SU-DHL-6 (cell line): ENCODE data around the gene FSTL4.

Source experiments
- CTCF ChIP-seq: fragments of 200-600 bp; sonication (generic); IDR thresholded peaks from one replicate; pipeline ENCODE4 v1.5.1; 2017; ENCODE audit warnings: antibody characterized with exemption, mild to moderate bottlenecking, low read length, moderate library complexity; ENCODE audit not compliant: insufficient read depth, poor library complexity, severe bottlenecking
- EZH2phosphoT487 ChIP-seq: fragments of 200-600 bp; sonication (generic), shearing (Covaris generic); conservative IDR thresholded peaks from 2 replicates; pipeline ENCODE4 v1.6.1; 2018; ENCODE audit warnings: mild to moderate bottlenecking, antibody characterized with exemption, low read length, moderate library complexity, mixed read lengths

- no peak for TF ChIP-seq CTCF
- no peak for TF ChIP-seq EZH2phosphoT487
Observed at GRCh38 chr5:133367071-133367786, 245.1 kb downstream of the FSTL4 start.
